SH-SY5Y (cell line): Measurements from ENCODE around the gene ZBTB16.

Experiments used
- GATA2 ChIP-seq: IDR thresholded peaks from 2 replicates; pipeline ENCODE4 v1.6.1; 2011; ENCODE audit warnings: mild to moderate bottlenecking, low read depth, low read length
- GATA3 ChIP-seq: IDR thresholded peaks from 2 replicates; pipeline ENCODE4 v1.6.1; 2011; ENCODE audit warnings: low read depth, mild to moderate bottlenecking, low read length, moderate library complexity

DNA sequence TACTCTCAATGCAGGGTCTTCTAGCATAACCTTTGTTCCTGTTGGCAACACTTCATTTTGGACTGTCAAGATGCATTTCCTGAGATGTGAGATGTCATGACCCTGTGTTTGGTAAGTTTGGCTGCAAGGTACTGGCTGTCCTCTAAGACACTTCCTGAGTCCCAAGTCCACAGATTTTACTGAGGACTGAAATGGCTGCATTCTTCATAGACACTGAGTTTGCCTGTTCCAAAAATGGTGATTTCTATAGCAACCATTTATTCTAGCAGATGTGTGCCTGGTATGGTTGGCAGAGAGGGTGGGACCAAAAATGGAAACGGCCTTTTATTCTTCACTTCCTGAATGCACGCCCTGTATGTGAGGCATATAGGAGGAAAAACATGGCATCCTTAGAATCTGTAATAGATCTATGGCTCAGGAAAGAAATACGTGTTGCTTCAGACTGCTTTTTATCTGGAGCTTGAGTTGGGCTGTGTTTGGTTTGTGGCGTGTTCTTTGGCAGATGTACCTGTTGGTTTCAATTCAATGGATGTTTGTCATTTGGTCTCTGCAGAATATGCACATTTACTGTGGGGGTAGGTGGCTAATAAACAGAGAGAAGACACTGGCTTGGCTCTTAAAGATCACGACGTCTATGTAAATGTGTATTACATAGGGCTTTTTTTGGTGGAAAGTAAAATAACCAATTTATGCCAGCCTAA lies 62.4 kb downstream of the ZBTB16 start:
- TF ChIP-seq GATA3 (no peak), GATA2 (no peak)
